Activated CD8-positive, alpha-beta memory T cell treated with anti-CD3 and anti-CD28 coated beads, Interleukin-2, amount 50 U/mL, for 48 hours (primary cell): ENCODE measurements around the gene IRAK1.
A peak's percentile ranks its signal among the peaks of the same experiment; 100 is the strongest.
"Not testable (repeated sequence)": the region's sequence is repeated elsewhere in the genome, so short reads cannot be mapped to it uniquely, and the experiment has no call there.

Source experiments
- DNase-seq: peaks from one replicate; pipeline ENCODE4 v3.0.0-alpha.2; 2020

IRAK1 gene

GRCh38 chrX:154018518-154019060, 1.1 kb downstream of the IRAK1 start:
- DNase-seq, result no peak

DNA sequence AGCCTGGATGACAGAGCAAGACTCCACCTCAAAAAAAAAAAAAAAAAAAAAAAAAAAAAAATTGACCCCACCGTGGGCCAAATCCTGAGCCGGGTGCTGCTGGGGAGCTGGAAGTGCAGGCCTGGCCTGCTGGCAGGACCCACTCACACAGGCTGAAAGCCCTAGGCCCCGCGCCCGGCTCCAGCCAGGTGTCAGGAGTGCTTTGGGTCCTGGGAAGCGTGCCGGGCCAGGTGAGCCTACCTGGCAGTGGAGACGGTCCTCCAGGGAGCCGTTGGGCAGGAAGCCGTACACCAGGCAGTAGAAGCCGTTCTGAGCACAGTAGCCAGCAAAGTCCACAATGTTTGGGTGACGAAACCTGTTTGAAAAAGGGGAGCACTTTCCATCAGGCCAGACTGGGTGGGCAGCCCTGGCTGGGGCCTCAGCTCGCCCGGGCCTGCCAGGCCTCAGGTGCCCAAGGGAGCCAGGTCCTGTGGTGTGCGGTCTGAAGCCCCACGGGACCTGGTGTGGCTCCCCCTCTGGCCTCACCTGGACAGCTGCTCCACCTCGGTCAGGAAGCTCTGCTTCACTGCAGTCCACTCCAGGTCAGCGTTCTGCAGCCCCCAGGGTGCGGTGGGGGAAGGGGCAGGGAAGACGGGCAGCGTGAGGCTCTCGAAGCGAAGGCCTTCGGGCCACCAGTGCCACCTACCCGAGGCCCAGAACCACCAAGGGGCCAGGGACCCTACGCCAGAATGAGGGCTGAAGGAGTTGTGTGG, 1.8 kb downstream of the IRAK1 start:
- no peak for DNase-seq

- no peak for DNase-seq
Measured at GRCh38 chrX:154016366-154017076, 3.2 kb downstream of the IRAK1 start.

- DNase-seq, result no peak
Measured at GRCh38 chrX:154015581-154016264, 4.0 kb downstream of the IRAK1 start.

DNA sequence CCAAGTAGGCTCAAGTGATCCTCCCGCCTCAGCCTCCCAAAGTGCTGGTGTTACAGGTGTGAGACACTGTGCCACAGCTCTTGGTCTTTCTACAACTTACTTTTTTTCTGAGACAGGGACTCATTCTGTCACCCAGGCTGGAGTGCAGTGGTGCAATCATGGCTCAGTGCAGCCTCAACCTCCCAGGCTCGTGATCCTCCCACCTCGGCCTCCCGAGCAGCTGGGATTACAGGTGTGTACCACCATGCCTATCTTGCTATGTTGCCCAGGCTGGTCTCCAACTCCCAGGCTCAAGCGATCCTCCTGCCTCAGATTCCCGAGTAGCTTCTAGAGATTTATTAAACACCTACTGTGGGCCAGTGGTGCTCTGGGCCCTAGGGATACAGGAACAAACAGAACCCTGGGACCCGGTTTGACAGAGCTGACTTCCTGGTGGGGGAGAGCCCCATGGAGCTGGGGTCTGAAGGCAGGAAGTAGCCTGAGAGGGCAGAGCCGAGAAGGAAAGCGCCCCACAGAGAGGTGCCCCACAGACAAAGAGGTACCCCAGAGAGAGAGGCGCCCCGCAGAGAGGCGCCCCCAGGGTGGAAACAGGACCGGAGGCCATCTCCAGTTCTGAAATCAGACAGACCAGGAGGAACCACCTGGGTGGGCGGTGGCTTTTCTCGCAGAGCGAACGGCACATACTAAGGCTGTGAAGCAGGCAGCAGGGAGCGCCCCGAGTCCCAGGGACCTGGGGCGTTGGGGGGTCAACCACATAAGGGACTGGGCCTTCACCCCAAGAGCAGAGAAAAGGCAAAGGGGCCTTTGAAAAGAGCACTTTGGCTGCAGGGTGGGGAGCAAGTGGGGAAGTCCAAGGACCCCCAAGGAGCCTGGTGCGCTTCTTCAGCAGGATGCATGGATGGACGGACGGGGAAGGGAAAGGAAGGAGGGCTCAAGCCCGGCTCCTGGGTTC, 5.0 kb downstream of the IRAK1 start:
- no peak for DNase-seq

DNA sequence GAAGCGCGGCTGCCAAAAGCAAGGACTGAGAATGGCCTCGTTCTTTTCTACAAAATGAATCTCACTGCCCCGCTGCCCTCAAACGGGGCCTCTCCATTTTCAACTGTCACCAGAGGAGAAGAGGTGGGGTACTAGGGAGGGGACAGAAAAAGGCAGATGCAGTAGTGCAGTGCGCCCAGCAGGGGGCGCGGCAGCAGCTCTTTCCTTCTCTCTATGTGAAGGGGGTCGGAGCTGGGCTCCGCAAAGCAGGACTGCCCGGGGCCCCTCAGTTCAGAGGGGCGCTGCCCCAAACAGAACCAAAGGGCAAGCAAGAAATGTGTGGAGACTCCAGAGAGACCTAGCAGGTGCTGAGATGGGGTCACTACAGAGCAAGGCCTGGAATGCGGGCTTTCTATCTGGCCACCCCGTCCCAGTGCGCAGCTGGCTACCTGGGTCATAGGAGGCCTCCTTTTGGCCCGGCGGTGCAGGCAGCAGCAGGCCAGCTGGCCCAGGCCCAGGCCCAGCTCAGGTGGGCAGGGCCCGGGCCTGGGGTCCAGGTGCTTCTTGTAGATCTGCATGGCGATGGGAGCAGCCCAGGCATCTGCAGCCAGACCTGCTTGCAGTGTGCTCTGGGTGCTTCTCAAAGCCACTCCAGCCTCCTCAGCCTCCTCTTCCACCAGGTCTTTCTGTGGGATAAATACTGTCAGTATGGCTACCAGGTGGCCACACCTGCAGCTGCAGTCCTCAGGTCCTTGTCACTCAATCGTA, 5.9 kb downstream of the IRAK1 start:
- peak; percentile 76 for DNase-seq

GRCh38 chrX:154013001-154013421, 6.7 kb downstream of the IRAK1 start:
- DNase-seq, result no peak

DNA sequence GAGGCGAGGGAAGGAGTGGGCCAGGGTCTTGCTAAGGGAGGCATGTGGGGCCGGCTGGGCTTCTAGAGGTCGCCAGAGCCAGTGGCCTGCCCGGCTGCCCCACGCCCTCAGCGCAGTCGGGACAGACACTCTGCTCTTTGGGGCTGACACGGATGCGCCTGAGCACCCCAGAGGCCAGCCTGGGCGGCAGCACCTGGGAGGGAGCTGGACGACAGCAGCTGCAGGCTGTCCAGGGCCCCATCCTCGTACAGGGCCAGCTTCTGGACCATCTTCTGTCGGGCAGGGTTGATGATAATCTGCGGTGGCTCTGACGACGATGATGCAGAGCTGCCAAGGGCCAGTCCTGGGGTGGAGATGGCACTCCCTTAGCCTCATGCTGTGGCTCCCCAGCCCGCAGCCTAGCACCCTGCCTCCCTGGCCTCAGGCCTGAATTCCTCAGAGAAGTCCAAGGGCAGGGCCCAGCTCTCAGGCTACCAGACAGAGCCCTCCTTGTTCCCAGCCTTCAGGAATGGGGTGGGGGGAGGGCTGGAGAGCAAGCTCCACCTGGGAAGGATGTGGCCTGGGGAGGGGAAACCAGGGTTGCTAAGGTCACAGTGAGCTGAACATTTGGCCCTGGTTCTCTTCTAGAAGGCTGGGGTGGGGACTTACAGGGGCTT, 7.2 kb downstream of the IRAK1 start:
- DNase-seq, result no peak

GRCh38 chrX:154011376-154012335, 8.0 kb downstream of the IRAK1 start:
- no peak for DNase-seq

DNA sequence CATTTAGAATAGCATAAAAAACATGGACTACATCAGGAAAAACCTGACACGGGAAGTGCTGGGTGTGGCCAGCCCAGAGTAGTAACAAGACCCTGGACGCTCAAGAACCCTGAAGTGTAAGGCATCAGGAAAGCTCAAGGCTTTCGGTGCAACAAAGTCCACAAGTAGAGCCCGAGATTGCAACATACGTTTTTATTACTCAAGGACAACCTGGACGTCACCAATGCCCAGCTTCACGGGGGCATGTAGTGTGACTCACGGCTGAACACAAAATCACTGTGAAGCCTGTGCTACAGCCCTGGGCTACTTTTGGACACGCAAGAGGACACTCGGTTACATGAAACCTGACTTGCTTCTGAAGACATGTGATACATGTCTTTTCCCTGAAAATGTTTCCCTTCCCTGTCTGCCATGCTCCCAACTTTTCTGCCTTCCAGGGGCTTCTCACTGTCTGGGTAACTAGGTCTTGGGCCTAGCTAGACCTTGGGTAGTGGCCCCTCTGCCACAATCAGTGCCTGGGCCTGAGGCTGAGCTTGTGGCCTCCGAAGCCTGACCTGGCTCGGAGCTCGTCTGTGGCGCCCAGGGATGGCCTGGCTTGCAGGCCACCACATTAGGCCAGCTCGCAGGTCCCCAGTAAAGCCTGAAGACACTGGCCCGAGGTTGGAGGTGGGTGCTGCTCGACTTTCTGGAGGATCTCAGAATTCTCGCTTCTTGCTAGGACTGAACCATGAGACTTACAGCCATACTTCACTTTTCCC, 9.2 kb downstream of the IRAK1 start:
- no peak for DNase-seq

DNA sequence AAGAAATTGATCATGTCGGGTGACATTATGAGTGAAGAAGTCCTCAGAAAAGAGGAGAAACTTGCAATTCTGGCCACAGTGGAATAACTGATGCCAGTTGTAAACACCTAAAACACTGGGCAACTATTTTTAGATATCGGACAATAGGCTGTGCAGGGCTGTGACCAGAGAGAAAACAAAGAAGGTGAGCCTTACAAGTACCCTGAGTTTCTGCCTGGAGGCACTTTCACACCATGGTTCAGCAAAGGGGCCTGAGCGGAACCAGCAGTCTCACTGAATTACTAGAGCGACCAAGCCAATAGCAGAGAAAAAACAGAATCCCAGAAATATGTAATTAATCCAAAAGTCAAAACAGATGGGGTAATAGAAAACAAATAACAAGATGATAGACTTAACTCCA, 11.2 kb downstream of the IRAK1 start:
- no peak for DNase-seq

GRCh38 chrX:154006947-154007346, 12.8 kb downstream of the IRAK1 start:
- no peak for DNase-seq

GRCh38 chrX:154004315-154004714, 15.4 kb downstream of the IRAK1 start:
- no peak for DNase-seq

GRCh38 chrX:154002215-154002719, 17.4 kb downstream of the IRAK1 start:
- peak; percentile 65 for DNase-seq

GRCh38 chrX:154000051-154000450, 19.7 kb downstream of the IRAK1 start:
- DNase-seq, result no peak

DNA sequence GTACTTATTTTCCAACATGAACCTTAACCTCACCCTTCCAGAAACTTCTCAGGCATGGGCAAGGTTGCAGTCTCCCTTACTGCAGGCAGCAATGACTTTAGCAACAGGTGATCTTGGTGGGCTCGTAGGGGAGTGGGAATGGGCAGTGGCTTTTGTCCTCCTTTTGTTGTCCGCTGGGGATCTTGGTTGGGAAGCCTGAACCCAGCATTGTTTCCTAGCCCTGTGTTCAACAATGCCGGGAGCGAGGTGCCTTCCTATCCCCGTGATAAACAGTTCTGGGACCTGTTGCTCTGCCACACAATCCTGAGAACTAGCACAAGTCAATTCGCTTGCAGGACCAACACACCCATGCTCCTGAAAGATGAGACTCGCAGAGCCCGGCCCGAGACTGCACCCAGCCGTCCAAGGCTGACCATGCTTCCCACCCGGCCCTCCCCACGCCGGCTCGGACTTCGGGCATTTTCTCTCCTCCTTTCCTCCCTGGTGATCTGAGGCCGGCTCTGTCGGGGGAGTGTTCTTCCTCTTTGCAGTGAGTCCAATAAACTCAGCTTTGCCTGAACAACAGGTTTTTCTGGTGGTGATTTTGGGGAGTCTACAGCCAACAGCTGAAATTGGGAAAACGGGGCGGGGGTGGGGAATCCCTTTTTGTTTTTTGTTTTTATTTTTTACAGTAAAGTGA, 20.2 kb downstream of the IRAK1 start:
- DNase-seq, result no peak

DNA sequence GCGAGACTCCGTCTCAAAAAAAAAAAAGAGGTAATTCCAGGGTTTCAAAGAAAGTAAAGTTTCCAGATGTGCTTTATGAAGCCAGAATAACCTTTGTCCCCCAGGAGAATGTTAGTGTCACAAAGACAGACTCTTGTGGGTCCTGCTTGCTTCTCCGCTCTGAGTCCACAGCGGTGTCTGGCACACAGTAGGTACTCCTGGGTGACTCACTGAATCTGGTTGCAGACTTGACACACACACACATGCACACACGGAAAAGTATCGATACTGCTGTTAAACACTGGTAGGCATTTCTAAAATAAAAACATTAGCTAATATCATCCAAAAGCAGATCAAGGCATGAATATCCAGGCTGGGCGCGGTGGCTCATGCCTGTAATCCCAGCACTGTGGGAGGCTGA, 24.2 kb downstream of the IRAK1 start:
- DNase-seq, result no peak

DNA sequence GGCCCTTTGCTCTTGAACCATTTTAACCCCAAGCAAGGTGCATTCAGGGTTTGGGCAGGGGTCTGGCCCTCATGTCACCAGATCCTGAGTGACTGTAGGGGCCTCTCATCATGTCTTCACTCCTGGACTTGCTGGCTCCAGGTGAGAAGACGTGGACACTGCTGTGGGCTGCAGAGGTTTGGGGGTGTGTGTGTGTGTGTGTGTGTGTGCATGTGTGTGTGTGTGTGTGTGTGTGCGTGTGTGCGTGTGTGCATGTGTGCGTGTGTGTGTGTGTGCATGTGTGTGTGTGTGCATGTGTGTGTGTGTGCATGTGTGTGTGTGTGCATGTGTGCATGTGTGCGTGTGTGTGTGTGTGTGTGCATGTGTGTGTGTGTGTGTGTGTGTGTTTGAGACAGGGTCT, 25.3 kb downstream of the IRAK1 start:
- DNase-seq, result not testable (repeated sequence)
